Gastrocnemius medialis (tissue), 4 donors: Measurements from ENCODE around the gene UBE4B.

Source experiments
- POLR2A ChIP-seq, 2 donors: fragments of 450-650 bp; IDR thresholded peaks; one replicate each; pipeline ENCODE4 v1.6.1; 2017; ENCODE audit warnings: antibody characterized with exemption in 2 of 2, mild to moderate bottlenecking in 2 of 2, moderate library complexity in 2 of 2
- TF ChIP-seq, protein P1 (sequence below), 5 experiments: fragments of 450-650 bp in 3 of 5; fragments of 200-600 bp in 2 of 5; sonication (generic) in 2 of 5; IDR thresholded peaks in 4 of 5; conservative IDR thresholded peaks in 1 of 5; 1 replicate in 4 of 5; 2 replicates in 1 of 5; pipeline ENCODE4 v1.5.1; 2016 to 2019; ENCODE audit warnings: antibody characterized with exemption in 5 of 5, mild to moderate bottlenecking in 3 of 5, moderate library complexity in 3 of 5

DNA sequence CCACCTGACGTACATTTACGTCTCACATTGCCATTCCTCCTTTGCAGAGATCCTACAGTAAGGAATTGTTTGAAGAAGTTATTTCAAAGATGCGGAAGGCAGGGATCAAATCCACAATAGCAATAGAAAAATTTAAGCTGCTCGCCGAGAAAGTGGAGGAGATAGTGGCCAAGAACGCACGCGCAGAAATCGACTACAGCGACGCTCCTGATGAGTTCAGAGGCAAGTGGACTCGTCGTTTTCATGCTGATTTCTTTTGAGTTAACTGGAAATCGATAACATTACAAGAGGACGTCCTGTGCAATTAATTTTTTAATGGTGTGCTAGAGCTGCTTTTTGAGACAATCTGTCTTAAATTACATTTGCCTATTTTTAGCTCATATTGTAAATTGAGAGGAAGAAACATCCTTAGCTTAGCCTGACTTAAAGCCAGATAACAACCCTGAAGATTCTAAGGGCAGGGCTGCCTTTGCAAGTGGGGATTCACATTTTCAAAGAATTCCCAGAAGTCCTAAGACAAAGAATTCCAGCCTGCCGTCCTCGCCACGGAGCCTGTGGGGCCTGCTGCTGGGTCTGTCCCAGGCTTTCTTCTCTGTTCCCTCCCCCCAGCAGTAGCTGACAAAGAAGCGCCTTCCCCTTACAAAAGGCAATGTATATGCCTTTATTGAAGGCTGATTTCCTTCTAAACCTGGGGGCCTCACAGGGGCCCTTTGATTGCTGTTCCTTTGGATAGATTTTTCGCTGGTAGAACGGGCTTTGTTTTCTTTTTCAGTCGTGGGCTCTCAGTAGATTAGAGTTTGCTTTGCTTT, 146.0 kb downstream of the UBE4B start:
- no peak for TF ChIP-seq POLR2A (IDR thresholded peaks at IDR 0.05)
- TF ChIP-seq, protein P1, sequence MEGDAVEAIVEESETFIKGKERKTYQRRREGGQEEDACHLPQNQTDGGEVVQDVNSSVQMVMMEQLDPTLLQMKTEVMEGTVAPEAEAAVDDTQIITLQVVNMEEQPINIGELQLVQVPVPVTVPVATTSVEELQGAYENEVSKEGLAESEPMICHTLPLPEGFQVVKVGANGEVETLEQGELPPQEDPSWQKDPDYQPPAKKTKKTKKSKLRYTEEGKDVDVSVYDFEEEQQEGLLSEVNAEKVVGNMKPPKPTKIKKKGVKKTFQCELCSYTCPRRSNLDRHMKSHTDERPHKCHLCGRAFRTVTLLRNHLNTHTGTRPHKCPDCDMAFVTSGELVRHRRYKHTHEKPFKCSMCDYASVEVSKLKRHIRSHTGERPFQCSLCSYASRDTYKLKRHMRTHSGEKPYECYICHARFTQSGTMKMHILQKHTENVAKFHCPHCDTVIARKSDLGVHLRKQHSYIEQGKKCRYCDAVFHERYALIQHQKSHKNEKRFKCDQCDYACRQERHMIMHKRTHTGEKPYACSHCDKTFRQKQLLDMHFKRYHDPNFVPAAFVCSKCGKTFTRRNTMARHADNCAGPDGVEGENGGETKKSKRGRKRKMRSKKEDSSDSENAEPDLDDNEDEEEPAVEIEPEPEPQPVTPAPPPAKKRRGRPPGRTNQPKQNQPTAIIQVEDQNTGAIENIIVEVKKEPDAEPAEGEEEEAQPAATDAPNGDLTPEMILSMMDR (IDR thresholded peaks at IDR 0.05 in 4 of 5, conservative IDR thresholded peaks at IDR 0.05 in 1 of 5), result no peak
